NOMO-1 (cell line): Measurements from ENCODE around the gene SOX30.
"Not testable (repeated sequence)": the region's sequence is repeated elsewhere in the genome, so short reads cannot be mapped to it uniquely, and the experiment has no call there.

Source experiments
- DNase-seq, 2 experiments: peaks; one replicate each; lab custom pipeline; 2025; ENCODE audit not compliant: unreplicated experiment in 2 of 2; lab: John Stamatoyannopoulos, UW

SOX30 gene

DNA sequence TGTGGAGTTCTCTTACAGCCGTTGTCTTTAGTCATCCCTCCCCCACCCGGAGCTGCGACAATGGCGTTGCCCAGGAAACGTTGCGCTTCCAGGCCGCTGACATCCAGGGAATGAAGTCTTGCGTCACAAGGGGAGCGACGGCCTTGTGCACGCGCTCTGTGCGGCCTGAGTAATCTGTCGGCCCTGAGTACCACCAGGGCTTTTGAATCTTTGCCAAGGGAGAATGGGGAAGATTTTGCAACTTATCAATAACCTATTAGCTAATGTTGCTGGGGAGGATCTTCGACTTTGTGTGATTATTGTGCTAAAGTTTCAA, at the start of gene SOX30:
Gene SOX30 (minus strand): TSS at position 62 of the 316 bp plus-strand sequence. CDS start 360 bp downstream, outside the sequence.
- DNase-seq, result no peak

- DNase-seq, result not testable (repeated sequence)
These were observed 46.4 kb upstream of the SOX30 start for GRCh38 chr5:157698674-157699073.

DNA sequence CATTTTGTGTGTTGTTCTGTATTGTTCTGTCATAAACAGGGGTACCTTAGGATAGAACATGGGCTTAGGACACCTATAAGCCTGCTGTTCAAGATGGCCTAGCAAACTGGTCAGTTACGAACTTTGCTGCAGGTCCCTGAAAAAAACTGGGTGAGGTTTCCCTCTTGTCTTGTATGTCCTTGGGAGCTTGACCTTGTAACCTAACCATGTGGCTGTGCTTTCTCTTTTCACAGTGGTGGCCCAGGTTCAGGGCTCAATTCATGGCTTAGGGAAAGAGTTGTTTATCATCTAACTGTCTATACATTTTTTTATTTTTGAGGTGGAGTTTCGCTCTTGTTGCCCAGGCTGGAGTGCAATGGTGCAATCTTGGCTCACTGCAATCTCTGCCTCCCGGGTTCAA, 43.9 kb upstream of the SOX30 start:
- not testable (repeated sequence) for DNase-seq

- DNase-seq, result not testable (repeated sequence)
These were observed 41.6 kb upstream of the SOX30 start for GRCh38 chr5:157693816-157694215.

DNA sequence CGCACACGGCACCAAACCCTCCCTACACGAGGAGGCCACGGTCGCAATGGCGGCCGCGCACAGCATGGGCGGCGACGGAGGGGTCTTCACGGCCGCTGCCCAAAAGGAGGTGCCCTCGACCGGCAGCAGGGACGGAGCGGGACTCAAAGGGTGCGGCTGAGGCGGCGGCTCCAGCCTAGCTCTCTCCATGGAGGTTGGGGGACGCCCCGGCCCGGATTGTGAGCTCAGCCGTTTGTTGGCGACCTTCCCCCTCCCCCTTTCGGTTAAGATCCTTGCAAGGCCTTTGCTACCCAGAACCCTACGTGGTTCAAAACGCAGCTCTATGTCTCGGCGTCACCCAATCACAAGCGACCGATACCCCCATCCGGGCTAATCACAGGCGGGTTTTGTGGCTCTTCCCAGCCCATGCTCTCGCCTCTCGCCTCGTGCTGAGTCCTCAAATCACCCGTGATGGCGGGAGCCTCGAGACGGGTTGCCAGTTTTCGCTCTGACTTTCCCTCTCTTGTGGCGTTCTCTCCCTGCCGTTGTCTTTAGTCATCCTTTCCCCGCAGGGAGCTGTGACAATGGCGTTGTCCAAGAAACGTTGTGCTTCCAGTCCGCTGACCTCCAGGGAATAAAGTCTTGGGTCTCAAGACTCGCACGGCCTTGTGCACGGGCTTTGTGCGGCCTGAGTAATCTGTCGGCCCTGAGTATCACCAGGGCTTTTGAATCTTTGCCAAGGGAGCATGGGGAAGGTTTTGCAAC, 38.6 kb upstream of the SOX30 start:
- no peak for DNase-seq

GRCh38 chr5:157689942-157690689, 37.9 kb upstream of the SOX30 start:
- DNase-seq, result no peak

- no peak for DNase-seq
These were observed 34.9 kb upstream of the SOX30 start for GRCh38 chr5:157687198-157687554.

DNA sequence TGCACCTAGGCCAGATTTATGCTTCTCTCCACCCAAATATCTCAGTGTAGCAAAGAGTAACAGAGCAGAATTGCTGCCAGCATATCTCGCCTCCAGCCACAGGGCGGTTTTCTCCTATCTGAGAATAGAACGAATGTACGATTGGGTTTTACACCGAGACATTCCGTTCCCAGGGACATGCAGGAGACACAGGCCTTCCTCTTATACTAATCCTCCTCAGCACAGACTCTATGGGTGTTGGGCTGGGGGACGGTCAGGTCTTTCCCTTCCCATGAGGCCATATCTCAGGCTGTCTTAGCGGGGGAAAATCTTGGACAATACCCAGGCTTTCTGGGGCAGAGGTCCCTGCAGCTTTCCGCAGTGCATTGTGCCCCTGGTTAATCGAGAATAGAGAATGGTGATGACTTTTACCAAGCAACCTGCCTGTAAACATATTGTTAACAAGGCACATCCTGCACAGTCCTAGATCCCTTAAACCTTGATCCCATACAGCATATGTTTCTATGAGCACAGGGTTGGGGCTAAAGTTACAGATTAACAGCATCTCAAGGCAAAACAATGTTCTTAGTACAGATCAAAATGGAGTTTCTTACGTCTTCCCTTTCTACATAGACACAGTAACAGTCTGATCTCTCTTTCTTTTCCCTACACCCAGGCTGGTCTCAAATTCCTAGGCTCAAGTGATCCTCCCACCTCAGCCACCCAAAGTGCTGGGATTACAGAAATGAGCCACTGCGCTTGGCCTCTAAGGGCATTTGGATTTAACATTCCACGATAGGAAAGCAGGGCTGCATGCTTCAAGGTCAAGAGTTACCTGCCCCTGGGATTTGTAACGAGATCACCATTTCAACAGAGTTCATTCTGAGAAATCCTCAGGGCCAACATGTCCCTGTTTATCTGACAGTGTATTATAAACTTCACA, 34.3 kb upstream of the SOX30 start:
- DNase-seq, result not testable (repeated sequence)

DNA sequence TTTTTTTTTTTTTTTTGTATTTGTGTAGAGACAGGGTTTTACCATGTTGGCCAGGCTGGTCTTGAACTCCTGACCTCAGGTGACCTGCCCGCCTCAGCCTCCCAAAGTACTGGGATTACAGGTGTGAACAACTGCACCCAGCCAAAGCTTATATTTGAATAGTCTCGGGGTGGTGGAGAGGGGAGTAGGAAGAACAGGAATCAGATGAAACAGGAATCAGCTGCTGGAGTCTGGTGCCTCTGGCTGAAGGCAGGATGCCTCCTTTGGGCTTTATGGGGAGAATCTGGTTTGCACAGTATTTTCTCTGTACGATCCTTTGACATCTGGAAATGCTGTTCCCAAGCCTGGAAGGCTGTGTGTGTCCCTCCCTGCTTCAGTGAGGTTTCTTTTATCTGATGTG, 30.0 kb upstream of the SOX30 start:
- DNase-seq, result no peak

DNA sequence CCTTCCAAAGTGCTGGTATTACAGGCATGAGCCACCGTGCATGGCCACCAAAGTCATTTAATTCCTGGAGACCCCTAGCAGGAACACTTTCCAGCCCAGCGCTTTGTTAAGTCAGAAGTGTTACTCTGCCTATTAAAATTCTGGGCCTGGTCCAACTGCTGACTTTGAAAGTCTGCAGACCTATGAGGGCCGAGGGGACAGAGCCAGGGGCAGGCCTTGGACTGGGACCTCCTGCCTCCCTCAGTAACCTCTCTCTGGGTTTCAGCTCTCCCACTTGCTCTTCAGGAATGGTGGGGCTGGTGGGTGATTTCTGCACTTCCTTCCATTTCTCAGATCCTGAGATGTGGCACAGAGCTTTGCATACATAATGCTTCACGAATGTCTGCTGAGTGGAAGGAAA, 28.8 kb upstream of the SOX30 start:
- DNase-seq, result no peak

DNA sequence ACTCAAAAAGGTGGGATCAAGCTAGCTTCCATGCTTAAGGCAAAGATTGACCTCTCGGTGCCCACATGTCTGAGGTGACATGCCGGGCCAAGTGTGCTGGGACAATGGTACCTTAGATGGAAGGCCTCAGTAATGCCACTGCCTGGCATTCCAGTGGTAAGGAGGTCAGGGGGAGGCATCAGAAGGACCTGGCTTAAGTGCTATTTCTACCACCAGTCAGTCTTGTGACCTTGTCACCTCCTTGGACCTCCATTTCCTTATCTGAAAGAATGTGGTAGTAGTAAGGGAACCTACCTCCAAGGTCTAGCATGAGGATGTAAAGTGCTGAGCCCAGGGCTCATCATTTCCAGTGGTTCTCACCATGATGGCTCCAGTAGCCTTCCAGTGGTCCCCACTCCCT, 28.0 kb upstream of the SOX30 start:
- no peak for DNase-seq

- DNase-seq, result no peak
These were observed 27.6 kb upstream of the SOX30 start for GRCh38 chr5:157679801-157680200.

- DNase-seq, result no peak
These were observed 25.7 kb upstream of the SOX30 start for GRCh38 chr5:157677931-157678330.

- DNase-seq, result not testable (repeated sequence)
These were observed 22.1 kb upstream of the SOX30 start for GRCh38 chr5:157674351-157674750.

DNA sequence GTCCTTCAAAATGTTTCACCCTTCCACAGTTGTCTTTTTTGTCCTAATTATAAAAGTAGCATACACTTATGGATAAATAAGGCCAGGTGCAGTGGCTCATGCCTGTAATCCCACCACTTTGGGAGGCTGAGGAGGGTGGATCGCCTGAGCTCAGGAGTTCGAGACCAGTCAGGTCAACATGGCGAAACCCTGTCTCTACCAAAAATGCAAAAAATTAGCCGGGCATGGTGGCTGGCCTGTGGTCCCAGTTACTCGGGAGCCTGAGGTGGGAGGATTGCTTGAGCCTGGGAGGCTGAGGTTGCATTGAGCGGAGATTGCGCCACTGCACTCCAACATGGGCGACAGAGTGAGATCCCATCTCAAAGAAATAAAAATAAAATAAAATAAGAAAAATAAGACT, 20.7 kb upstream of the SOX30 start:
- DNase-seq, result no peak

DNA sequence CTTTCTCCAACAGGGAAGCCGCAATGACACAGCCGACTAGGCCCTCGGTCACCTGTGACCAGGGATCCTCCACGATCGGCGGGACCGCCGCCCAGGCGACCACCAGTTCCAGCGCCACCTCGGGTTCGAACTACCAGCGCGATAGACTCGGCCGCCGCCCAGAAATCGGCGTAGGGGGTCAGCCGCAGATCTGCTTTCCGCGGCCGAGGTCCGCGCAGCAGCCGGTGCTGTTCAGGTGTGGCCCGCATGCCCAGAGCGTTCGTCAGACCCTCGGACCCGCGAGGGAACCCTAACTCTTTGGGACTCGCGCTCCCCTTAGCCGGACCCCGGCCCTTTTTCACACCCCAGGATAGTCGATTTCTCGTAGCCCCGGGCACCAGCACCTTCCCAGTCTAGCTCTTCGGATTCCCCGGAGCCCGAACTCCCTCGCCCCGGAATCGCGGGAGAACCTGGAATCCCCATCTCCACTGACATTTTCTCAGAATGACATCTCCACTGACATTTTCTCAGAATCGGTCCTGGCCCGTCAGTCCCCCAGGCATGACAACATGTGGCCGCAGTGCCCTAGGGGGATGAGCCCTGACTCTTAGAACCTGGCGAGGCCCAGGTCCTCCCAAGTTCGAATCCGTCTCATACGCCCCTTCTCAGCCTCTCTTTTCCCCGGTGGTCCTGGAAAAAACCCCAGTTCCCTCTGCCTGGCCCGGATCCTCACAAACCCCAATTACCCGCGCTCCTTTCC, 19.5 kb upstream of the SOX30 start:
- no peak for DNase-seq

DNA sequence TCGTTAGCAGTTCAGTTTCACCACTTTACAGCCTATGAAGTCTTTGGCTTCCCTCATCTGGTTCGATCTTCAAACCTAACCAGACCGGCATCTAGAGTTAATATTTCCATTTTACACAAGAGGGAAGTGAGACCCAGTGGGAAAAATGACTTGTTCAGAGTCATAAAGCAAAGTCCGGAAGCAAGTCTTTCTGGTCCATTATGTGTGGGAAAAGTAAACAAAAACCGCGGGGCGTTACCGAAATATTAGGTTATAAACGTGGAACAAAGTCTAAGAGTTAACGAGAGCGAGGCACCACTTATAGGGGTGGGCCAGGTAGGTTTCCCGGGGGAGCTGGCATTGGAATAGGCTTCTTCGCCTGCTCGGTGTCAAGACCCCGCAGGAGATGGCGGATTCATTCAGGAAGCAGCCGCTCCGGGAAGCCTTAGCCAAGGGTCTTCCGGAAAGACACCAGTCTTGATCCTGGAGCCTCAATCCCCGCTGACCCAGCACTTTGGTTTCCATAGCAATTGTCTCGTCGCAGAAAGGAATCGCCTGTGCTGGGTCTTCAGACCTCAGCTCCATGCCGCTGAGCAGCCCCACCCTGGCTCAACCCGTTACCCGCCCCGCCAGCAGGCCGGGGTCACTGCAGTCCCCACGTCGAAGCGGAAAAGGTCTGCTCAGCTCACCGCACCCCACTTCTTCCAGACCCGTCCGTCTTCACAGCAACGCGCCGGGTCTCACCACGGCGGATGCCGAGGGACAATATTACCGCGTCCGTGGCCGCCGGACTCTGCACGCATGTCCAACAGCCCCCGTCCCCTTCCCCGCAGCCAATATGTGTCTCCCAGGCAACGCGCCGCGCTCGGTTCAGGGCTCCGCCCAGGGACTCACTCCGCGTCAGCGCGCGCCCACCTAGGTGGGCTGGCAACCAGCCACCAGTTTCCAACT, 18.7 kb upstream of the SOX30 start, which contains the start of gene C5orf52:
Gene C5orf52 (plus strand): TSS at position 872 of the 930 bp plus-strand sequence. CDS start 82 bp downstream, outside the sequence.
- peak in 1 of 2 experiments; percentile 42 for DNase-seq

DNA sequence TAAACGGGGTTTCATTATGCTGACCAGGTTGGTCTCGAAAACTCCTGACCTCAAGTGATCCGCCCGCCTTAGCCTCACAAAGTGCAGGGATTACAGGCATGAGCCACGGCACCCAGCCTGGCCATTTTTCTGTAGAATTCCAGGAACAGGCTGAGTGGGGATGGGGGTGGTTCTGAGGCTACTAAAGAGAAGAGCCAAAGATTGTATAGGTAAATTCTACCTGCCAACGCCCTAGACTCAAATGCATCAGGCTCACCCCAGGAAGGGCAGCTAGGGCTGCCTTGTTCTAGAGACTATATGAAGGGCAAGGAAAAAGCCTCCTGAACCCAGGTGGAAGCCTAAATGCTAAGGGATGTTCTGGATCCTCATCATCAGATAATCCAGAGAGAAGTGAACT, 17.5 kb upstream of the SOX30 start:
- no peak for DNase-seq

DNA sequence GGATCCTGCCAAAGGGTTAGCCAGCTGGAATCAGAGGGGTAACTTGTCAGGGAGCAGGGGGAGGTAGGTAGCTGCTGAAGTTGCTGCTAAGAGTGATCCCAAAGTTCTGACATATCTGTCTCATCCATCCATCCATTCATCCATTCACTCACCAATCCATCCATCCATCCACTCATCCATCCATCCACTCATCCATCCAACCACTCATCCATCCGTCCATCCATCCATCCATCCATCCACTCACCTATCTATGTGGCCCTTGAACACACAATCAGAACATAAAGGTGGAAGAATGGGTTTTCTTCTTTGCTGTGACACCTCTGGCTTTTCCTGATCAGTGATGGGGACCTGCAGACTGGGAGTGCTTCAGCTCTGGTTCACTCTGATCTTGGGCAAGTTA, 16.1 kb upstream of the SOX30 start:
- no peak for DNase-seq
